IMR-90 (cell line): ENCODE results near the gene PRR19. TPM values are rescaled to one million over a fixed set of nuclear protein-coding genes. Genes with fewer than 3 reads are reported as not detected.
A peak's percentile ranks its signal among the peaks of the same experiment; 100 is the strongest.

Experiments used
- MAZ ChIP-seq: IDR thresholded peaks from 2 replicates; pipeline ENCODE4 v1.6.1; 2012; ENCODE audit warnings: low read depth, mild to moderate bottlenecking, low read length, improper control_type of control experiment, moderate library complexity, borderline replicate concordance
- POLR2A ChIP-seq: IDR thresholded peaks from 2 replicates; pipeline ENCODE4 v1.6.1; 2012; ENCODE audit warnings: mild to moderate bottlenecking, low read depth, low read length
- polyA plus RNA-seq, 3 experiments: library from polyadenylated mRNA; depleted of rRNA; stranded (reverse); fragments of >200 nt; gene quantifications; 2 replicates each; pipeline ENCODE4 v1.2.3, GENCODE V29; 2012; ENCODE audit warnings: low replicate concordance in 1 of 3
- total RNA-seq: library from RNA; depleted of rRNA; stranded (reverse); fragments of >200 nt; gene quantifications from 2 replicates; pipeline ENCODE4 v1.2.3, GENCODE V29; 2012
- TF ChIP-seq, protein P1 (sequence below): conservative IDR thresholded peaks from 2 replicates; pipeline ENCODE4 v1.5.1; 2012; ENCODE audit warnings: mild to moderate bottlenecking, low read depth, low read length, improper control_type of control experiment

Gene PRR19
- total and polyA plus RNA-seq, 2 of the 4 experiments (the other 2 are of a cell fraction): 0.36 to 1.6 TPM

DNA sequence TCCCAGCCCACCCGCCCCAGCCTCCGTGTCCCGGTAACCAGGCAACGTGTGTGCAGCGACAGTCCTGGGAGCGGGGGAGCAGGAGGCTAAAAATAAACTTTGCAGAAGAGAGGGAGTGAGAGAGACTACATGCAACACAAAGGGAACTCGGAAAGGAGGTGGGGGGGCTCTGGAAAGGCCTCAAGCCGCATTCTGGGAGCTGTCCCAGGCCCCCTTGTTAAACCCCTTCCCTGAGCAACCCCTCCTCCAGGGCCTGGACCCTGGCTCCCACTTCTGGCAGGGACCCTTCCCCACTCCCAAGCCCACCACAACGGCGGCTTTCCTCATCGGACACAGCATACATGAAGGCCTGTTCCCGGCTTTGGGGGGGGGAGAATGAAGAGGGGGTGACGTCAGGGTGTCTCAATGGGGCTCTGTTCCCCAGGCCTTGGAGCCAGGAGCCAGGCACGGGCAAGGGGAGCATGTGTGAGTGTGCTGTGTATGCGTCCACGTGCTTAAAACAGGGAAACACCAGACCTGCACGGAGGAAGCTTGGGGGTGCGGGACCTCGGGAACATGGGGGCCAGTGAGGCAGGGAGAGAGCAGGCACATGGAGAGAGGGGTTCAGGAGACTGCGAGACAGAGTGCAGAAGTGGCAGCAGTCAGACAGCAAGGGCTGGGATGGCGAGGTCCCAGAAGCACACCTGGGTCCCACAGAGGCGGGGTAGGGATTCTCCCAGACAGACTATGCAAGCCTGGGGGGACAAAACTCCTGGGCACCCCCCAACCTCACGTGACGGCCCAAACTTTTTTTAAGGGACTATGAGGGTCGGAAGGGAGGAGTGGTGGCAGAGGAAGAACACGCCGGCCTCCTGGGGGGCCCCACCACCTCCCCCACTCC is 49.3 kb upstream of the PRR19 start (continued):
- TF ChIP-seq, protein P1, sequence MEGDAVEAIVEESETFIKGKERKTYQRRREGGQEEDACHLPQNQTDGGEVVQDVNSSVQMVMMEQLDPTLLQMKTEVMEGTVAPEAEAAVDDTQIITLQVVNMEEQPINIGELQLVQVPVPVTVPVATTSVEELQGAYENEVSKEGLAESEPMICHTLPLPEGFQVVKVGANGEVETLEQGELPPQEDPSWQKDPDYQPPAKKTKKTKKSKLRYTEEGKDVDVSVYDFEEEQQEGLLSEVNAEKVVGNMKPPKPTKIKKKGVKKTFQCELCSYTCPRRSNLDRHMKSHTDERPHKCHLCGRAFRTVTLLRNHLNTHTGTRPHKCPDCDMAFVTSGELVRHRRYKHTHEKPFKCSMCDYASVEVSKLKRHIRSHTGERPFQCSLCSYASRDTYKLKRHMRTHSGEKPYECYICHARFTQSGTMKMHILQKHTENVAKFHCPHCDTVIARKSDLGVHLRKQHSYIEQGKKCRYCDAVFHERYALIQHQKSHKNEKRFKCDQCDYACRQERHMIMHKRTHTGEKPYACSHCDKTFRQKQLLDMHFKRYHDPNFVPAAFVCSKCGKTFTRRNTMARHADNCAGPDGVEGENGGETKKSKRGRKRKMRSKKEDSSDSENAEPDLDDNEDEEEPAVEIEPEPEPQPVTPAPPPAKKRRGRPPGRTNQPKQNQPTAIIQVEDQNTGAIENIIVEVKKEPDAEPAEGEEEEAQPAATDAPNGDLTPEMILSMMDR: no peak
- TF ChIP-seq POLR2A: peak; percentile 39
- TF ChIP-seq MAZ: peak; percentile 75
